SK-N-MC (cell line): ENCODE data around the gene KCNE3.

Experiments
- EZH2 ChIP-seq: fragments of 200-600 bp; sonication (generic); IDR thresholded peaks from one replicate; pipeline ENCODE4 v1.6.1; 2017; ENCODE audit warnings: antibody characterized with exemption
- POLR2AphosphoS5 ChIP-seq: IDR thresholded peaks from 2 replicates; pipeline ENCODE4 v1.6.1; 2012; ENCODE audit warnings: mild to moderate bottlenecking, low read depth, low read length, borderline replicate concordance

- TF ChIP-seq EZH2: no peak
- no peak for TF ChIP-seq POLR2AphosphoS5
Measured at GRCh38 chr11:74434528-74434927, 32.8 kb downstream of the KCNE3 start.
